WERI-Rb-1 (cell line): ENCODE measurements around the gene HOXA7.

Source experiments
- DNase-seq: peaks from one replicate; pipeline ENCODE4 v3.0.0-alpha.2; 2020
- H3K27ac ChIP-seq: fragments of 250-450 bp; sonication (Bioruptor Pico); 2 replicates; pipeline ENCODE4 v1.5.1; 2020; ENCODE audit warnings: mild to moderate bottlenecking, moderate library complexity
- H3K27me3 ChIP-seq: fragments of 250-450 bp; sonication (Bioruptor Pico); 2 replicates; pipeline ENCODE4 v1.5.1; 2021; ENCODE audit warnings: mild to moderate bottlenecking, low read depth, moderate library complexity; ENCODE audit not compliant: insufficient read depth, severe bottlenecking
- H3K36me3 ChIP-seq: fragments of 250-450 bp; sonication (Bioruptor Pico); 2 replicates; pipeline ENCODE4 v1.5.1; 2020; ENCODE audit warnings: mild to moderate bottlenecking, moderate library complexity
- H3K4me3 ChIP-seq: 2 replicates; pipeline ENCODE4 v1.5.1; 2011; ENCODE audit warnings: low read depth, mild to moderate bottlenecking, control low read depth, low read length
- H3K9me3 ChIP-seq: fragments of 250-450 bp; sonication (Bioruptor Pico); 2 replicates; pipeline ENCODE4 v1.5.1; 2021; ENCODE audit warnings: mild to moderate bottlenecking, moderate library complexity; ENCODE audit not compliant: severe bottlenecking
- CTCF ChIP-seq: IDR thresholded peaks from 2 replicates; pipeline ENCODE4 v1.5.1; 2011; ENCODE audit warnings: low read depth, mild to moderate bottlenecking, control low read depth, inconsistent platforms, low read length

The HOXA7 gene

DNA sequence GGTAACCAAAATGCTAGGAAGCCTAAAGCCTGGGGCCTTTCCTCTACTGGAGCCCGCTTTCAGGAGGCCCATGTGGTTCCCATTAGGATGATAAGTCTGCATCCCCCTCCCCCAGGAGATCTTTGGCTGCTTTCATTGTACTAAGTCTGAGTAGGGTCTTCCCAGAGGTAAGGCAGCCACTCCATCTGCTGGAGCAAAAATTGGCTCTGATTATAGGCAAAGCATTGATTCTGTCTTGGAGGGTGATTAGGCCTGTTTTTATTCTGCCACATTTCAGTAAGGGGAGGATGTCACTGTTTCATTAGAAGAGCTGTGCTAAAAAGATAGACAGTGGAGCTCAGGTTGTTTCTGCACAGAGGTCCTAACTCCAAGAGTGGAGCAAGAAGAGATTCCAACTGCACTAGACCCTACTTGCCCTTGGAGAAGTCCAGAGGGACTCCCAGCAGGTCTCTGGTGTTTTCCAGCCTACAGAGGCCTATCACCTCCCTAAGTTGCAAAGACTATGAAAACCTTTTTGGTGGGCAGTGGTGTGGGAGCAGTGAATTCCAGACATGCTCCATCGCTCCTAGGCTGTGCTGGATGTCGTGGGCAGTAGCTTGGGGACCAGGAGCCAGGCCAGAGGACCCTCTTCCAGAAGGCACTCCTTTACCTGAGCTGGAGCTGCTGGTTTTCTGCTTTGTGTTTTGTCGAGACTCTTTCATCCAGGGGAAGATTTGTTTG is 46.8 kb downstream of the HOXA7 start:
- no peak for TF ChIP-seq CTCF
- H3K4me3 ChIP-seq, result no peak overlapping the region
- no peak for DNase-seq
- H3K9me3 ChIP-seq, result no peaks in the 10 kb centered on the region
- H3K27ac ChIP-seq, result no peak overlapping the region
- H3K36me3 ChIP-seq, result no peaks in the 10 kb centered on the region
- H3K27me3 ChIP-seq, result peaks cover 84% of the 10 kb centered on the region

DNA sequence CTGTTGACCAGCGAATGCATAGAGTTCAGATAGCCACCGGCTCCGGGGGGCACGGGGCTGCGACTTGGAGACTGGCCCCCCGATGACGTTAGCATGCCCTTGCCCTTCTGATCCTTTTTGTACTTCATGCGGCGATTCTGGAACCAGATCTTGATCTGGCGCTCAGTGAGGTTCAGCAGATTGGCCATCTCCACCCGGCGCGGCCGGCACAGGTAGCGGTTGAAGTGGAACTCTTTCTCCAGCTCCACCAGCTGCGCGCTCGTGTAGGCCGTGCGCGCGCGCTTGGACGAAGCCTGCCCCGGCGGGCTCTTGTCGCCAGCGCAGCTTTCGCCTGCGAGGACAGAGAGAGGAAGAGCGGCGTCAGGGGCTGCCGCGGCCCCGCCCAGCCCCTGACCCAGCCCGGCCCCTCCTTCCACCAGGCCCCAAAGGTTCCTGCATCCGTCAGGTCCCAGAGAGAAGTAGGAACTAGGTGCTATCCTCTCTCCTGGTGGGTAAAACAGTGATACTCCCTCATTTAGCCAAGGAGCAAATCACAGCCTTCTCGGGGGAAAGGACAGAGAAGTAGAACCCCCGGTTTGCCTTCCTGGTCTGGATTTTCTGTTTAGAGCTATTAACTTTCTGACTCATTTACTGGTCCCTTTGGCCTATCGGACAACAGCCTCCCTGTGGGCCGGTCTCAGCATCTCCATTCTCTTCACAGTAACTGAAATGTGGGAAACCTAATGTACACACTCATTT is 47.9 kb downstream of the HOXA7 start:
- no peak overlapping the region for H3K27ac ChIP-seq
- TF ChIP-seq CTCF, result no peak
- no peak overlapping the region for H3K4me3 ChIP-seq
- H3K36me3 ChIP-seq, result no peaks in the 10 kb centered on the region
- H3K9me3 ChIP-seq, result no peaks in the 10 kb centered on the region
- H3K27me3 ChIP-seq, result peaks cover 93% of the 10 kb centered on the region
- peak; percentile 57 for DNase-seq

GRCh38 chr7:27107391-27108381 is 48.8 kb downstream of the HOXA7 start:
- Histone ChIP-seq H3K27ac (peak overlapping the region; percentile 79), H3K27me3 (peaks cover 93% of the 10 kb centered on the region), H3K4me3 (no peak overlapping the region), H3K36me3 (no peaks in the 10 kb centered on the region), H3K9me3 (no peaks in the 10 kb centered on the region)
- no peak for TF ChIP-seq CTCF
- no peak for DNase-seq

- peaks cover 87% of the 10 kb centered on the region for H3K27me3 ChIP-seq
Measured at GRCh38 chr7:27106901-27107240, 49.6 kb downstream of the HOXA7 start.

More at GRCh38 chr7:27106901-27107240, 49.6 kb downstream of the HOXA7 start:
- Histone ChIP-seq H3K27ac (peak overlapping the region; percentile 79), H3K36me3 (no peaks in the 10 kb centered on the region), H3K9me3 (no peaks in the 10 kb centered on the region), H3K4me3 (peak overlapping the region; percentile 17; the same call in 1 of the 2 replicates)
- DNase-seq, result no peak
- TF ChIP-seq CTCF, result no peak
